ENCODE data around the gene GRID2. TPM values are rescaled to one million over a fixed set of nuclear protein-coding genes. Genes with fewer than 3 reads are reported as not detected.

Gene GRID2
- total RNA-seq, 2 donors from 2014 or later = 0.28 TPM; not detected in 1

DNA sequence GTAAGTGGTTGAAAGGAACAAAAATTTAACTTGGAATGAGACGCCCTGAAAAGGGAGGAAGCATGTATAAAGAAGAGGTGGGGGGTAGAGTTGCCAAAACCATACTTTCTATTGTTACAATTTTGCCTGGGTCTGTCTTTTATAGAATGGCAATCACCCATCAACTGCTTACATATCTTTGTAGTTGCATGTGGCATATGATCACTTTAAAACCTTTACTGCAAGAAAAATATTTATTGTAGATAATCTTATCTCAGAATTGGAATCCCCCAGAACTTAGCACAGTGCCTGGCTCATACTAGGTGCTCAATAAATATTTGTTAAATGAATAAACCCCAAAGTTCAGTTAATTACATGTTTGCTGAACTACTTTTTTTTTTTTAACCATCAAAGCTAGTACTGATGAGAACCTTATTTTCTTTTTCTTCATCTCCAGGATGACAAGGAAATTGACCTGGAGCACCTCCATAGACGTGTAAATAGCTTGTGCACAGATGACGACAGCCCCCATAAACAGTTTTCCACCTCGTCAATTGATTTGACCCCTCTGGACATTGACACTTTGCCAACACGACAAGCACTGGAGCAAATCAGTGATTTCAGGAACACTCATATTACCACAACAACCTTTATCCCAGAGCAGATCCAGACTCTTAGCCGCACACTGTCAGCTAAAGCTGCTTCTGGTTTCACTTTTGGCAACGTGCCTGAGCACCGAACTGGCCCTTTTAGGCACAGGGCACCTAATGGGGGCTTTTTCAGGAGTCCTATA is 1468.1 kb downstream of the GRID2 start:
- TF ChIP-seq, protein P1, sequence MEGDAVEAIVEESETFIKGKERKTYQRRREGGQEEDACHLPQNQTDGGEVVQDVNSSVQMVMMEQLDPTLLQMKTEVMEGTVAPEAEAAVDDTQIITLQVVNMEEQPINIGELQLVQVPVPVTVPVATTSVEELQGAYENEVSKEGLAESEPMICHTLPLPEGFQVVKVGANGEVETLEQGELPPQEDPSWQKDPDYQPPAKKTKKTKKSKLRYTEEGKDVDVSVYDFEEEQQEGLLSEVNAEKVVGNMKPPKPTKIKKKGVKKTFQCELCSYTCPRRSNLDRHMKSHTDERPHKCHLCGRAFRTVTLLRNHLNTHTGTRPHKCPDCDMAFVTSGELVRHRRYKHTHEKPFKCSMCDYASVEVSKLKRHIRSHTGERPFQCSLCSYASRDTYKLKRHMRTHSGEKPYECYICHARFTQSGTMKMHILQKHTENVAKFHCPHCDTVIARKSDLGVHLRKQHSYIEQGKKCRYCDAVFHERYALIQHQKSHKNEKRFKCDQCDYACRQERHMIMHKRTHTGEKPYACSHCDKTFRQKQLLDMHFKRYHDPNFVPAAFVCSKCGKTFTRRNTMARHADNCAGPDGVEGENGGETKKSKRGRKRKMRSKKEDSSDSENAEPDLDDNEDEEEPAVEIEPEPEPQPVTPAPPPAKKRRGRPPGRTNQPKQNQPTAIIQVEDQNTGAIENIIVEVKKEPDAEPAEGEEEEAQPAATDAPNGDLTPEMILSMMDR (IDR thresholded peaks at IDR 0.05) = no peak
- DNase-seq (ENCODE audit: low spot score) = no peak
- Histone ChIP-seq H3K27me3 (replicated peaks; ENCODE audit: insufficient read depth) (no peaks in the 10 kb centered on the region), H3K9me3 (no peaks in the 10 kb centered on the region), H3K4me1 (ENCODE audit: control insufficient read depth in 1 of 2, low read depth in 2 of 2) (no peaks in the 10 kb centered on the region), H3K4me3 (no peak overlapping the region), H3K36me3 (no peaks in the 10 kb centered on the region), H3K27ac (no peak overlapping the region)
- no peak for ATAC-seq (ENCODE audit: insufficient number of reproducible peaks, low FRiP score, low read depth)

DNA sequence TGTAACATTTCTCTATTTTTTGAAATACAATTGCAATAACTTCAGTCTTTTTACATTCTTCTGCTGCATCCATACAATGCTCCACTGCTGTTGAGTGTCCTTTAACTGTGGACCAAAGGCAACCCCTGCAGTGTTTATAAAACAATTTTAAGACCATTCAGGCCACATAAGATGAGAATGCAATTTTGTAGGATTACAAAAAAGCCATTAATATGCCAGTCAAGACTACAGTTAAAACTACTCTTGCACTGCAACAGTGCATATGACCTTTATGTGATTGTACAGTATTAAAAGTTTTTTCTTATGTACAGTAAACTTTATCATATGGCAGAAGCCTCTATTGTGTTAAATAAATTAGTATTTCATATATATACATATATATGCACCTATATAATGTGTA is 1469.1 kb downstream of the GRID2 start:
- ATAC-seq (ENCODE audit: insufficient number of reproducible peaks, low FRiP score, low read depth) = no peak
- TF ChIP-seq, protein P1 (IDR thresholded peaks at IDR 0.05) = no peak

DNA sequence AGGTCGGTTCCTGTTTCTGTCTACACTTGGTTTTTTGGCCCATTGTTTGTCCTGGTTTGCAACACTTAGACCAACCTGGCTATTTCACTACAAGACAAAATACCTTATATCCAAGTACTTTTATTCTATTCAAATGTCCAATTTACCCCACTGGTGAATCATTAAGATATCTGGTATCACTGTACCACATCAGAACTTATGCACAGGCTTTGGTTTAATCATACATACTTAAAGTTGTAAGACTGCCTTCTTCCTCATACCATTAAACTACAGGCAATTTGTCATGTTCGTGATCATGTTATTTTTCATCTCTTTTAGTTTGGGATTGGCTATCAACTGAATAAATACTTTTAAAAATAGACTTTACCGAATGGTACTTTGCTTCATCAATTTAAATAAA is 1471.8 kb downstream of the GRID2 start:
- no peaks in the 10 kb centered on the region for H3K36me3 ChIP-seq
- H3K9me3 ChIP-seq = no peaks in the 10 kb centered on the region
- ATAC-seq (ENCODE audit: insufficient number of reproducible peaks, low FRiP score, low read depth) = no peak
- DNase-seq (ENCODE audit: low spot score) = no peak
- H3K27ac ChIP-seq = no peak overlapping the region
- H3K4me3 ChIP-seq = no peak overlapping the region
- H3K4me1 ChIP-seq (ENCODE audit: control insufficient read depth in 1 of 2, low read depth in 2 of 2) = no peaks in the 10 kb centered on the region
- TF ChIP-seq, protein P1 (IDR thresholded peaks at IDR 0.05) = no peak
- no peaks in the 10 kb centered on the region for H3K27me3 ChIP-seq (replicated peaks; ENCODE audit: insufficient read depth)

More for the DNA sequence above, 1469.1 kb downstream of the GRID2 start:
- Histone ChIP-seq H3K4me1 (ENCODE audit: control insufficient read depth in 1 of 2, low read depth in 2 of 2) (no peaks in the 10 kb centered on the region), H3K27me3 (replicated peaks; ENCODE audit: insufficient read depth) (no peaks in the 10 kb centered on the region), H3K9me3 (no peaks in the 10 kb centered on the region), H3K27ac (no peak overlapping the region), H3K36me3 (no peaks in the 10 kb centered on the region), H3K4me3 (no peak overlapping the region)
- no peak for DNase-seq (ENCODE audit: low spot score)

DNA sequence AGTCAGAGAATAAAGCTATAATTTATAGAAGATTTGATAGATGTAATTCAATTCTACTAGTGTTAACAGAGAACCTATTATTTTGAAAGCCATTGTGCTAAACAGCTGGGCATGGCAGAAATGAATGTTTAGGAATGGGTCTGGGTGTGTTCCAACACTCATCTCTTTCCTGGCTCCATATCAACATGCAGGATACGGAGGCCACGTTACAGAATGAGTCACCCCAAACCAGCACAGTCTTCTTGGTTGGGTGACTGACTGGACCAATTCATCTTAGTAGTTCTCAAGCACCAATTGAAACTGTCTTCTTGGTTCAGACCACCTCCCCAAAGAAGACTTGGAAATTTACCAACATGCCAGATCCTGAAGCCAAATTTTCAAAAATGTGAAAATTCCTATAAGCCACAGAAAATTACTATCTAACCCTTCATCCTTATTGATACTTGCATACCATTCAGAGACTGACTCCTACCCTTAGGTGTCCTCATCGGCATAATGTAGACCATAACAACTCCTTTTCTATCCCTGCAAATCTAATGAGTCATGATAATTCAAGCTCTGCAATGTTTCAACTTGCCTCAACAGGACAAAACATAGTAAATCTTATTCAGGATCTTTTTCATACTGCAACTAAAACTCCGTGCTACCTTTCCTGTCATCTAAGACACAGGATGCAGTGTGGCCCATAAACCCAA is 1472.8 kb downstream of the GRID2 start:
- H3K27ac ChIP-seq = no peak overlapping the region
- ATAC-seq (ENCODE audit: insufficient number of reproducible peaks, low FRiP score, low read depth) (no peak), DNase-seq (ENCODE audit: low spot score) (no peak)
- H3K4me1 ChIP-seq (ENCODE audit: control insufficient read depth in 1 of 2, low read depth in 2 of 2) = no peaks in the 10 kb centered on the region
- H3K9me3 ChIP-seq = no peaks in the 10 kb centered on the region
- no peaks in the 10 kb centered on the region for H3K36me3 ChIP-seq
- no peaks in the 10 kb centered on the region for H3K27me3 ChIP-seq (replicated peaks; ENCODE audit: insufficient read depth)
- TF ChIP-seq, protein P1 (IDR thresholded peaks at IDR 0.05) = no peak
- no peak overlapping the region for H3K4me3 ChIP-seq

DNA sequence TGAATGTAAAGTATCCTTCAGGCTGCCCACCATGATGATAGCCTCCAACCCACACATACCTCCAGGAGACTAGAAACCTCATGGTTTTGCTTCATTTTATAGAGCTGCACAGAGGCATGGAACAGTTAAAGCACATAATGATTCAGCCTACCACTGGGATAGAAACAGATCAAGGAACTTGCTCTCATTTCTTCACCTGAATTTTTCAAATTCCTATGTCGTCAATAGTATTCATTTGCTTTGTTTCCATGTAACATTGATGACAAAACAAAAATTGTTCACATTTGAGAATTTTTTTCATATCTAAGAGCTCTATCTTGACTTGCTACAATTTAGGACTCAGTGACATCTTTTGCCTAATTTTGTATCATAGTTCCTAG is 1473.3 kb downstream of the GRID2 start:
- TF ChIP-seq, protein P1 (IDR thresholded peaks at IDR 0.05) = no peak
- no peaks in the 10 kb centered on the region for H3K36me3 ChIP-seq
- H3K9me3 ChIP-seq = no peaks in the 10 kb centered on the region
- DNase-seq (ENCODE audit: low spot score) (no peak), ATAC-seq (ENCODE audit: insufficient number of reproducible peaks, low FRiP score, low read depth) (no peak)
- H3K27ac ChIP-seq = no peak overlapping the region
- no peaks in the 10 kb centered on the region for H3K27me3 ChIP-seq (replicated peaks; ENCODE audit: insufficient read depth)
- H3K4me1 ChIP-seq (ENCODE audit: control insufficient read depth in 1 of 2, low read depth in 2 of 2) = no peaks in the 10 kb centered on the region
- no peak overlapping the region for H3K4me3 ChIP-seq

All from thoracic aorta (tissue), 2 donors.